HG02981 (cell line): Measurements from ENCODE around the gene BCR.

Experiments
- ATAC-seq: cut with Tn5 transposase; IDR thresholded peaks from one replicate; pipeline ENCODE4 v1.9.1; 2021; ENCODE audit warnings: mild to moderate bottlenecking, moderate library complexity; ENCODE audit not compliant: unreplicated experiment

Gene BCR

DNA sequence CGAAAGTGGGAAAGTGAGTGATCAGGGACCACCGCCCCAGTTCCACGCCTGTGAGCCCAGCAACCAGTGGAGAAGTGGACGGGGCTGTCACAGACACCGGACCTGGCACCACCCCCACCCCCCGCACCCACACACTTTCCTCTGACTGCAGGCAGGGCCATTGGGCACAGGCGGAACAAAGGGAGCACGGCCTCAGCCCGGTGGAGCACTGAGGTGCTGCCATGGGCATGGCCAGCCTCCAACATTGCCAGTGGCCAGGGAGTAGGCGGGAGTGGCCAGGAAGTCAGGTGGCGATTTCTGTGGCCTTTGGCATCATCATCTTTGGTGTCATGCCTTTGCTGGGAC, 78.5 kb downstream of the BCR start:
- no peak for ATAC-seq

- no peak for ATAC-seq
Observed at GRCh38 chr22:23259916-23260644, 79.8 kb downstream of the BCR start.

DNA sequence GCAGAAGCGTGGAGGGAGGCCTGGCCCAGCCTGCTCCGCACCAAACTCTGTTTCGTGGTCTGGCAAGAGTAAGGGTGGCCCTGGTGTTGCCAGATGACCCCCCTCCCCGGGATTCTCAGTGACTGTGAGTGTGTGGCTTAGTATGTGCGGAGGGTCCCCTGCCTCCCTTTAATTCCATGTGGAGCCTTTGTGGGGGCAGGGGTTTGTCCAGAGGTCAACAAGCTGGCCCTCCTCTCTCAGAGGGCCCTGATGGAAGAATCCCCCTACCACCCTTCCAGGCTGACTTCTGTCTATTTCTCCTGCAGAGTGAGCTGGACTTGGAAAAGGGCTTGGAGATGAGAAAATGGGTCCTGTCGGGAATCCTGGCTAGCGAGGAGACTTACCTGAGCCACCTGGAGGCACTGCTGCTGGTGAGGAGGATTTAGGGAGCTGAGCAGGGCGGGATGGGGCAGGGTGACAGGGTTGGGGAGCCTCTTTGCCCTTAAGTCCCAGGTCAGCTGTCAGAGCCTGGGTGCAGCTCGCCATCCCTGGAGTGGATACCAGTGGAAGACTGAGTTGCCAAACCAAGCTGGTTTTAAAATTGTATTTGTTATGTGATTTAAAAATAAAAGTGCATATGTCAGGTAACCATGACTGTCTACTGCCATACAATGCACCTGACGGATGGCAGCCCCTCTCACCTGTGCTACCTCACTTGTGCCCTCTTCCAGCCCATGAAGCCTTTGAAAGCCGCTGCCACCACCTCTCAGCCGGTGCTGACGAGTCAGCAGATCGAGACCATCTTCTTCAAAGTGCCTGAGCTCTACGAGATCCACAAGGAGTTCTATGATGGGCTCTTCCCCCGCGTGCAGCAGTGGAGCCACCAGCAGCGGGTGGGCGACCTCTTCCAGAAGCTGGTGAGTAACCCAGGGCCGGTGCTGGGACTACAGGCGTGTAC, 80.6 kb downstream of the BCR start:
- ATAC-seq: no peak

- ATAC-seq: no peak
Observed at GRCh38 chr22:23261900-23262450, 81.7 kb downstream of the BCR start.

- ATAC-seq: no peak
Observed at GRCh38 chr22:23262518-23263332, 82.4 kb downstream of the BCR start.

- no peak for ATAC-seq
Observed at GRCh38 chr22:23263651-23264555, 83.6 kb downstream of the BCR start.

DNA sequence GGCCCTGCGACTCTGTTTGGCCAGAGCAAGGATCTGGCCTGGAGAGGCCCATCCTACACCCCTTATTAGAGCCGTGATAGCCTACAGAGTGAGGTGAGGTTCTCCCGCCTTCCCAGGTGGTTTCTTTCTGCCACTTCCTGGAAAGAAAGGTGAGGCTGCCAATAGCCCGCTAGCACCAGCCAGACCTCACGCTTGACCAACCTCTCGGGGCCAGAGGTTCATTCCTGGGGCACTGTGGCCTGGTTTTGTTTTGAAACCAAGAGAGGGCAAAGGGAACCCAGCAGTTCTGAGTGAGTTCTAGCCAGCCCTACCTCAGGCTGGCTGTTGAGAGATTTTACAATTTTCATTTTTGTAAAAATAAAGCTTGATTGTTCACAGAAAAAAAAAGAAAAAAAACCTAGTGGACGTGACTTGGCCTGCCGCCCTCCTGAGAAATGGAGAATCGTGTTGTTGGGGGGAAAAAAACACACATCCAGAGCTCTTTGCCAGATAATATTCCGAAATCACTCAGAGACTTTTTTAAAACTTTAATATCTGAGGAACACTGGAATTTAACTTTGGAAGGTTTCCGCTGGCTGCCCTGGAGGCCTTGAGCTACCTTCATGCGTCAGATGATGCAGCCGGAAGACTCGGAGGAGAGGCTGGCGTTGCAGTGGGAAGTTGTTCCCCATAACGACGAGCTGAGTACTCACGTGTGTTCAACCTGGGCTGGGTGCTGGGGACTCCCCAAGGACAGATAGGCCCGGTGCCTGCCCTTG, 84.5 kb downstream of the BCR start:
- ATAC-seq: no peak

DNA sequence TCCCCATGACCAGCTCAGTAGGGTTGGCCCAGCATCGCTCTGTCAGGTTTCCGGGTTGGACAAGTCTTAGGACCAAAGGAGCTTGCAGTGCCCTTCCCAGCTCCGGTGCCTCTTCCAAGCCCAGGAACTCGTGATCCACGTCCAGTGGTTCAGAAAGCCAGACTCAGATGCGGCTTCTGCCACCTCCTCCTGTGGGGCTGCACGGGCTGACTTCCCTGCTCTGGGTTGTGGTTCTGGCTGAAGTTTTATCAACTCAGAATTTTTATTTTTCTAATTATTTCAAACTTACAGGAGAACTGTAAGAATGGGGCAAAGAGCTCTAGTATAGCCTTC, 85.0 kb downstream of the BCR start:
- no peak for ATAC-seq

DNA sequence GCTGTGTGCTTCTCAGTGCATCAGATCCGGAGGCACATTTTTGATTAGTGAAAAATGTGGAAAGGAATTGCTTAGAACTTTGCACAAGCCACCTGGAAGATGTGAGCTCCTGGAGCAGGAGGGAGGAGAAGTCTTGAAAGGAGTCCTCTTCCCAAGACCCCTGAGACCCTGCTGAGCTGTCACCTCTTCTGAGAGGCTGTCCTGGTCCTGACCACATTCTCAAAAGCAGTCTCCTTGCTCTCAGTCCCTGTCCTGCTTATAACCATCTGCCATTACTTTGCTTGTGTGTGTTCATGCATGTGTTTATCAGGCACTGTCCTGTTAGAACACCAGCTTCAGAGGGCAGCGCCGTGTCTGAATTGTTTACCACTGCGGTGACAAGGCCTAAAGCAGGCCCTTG, 86.5 kb downstream of the BCR start:
- no peak for ATAC-seq

GRCh38 chr22:23267226-23268043, 87.1 kb downstream of the BCR start:
- no peak for ATAC-seq

DNA sequence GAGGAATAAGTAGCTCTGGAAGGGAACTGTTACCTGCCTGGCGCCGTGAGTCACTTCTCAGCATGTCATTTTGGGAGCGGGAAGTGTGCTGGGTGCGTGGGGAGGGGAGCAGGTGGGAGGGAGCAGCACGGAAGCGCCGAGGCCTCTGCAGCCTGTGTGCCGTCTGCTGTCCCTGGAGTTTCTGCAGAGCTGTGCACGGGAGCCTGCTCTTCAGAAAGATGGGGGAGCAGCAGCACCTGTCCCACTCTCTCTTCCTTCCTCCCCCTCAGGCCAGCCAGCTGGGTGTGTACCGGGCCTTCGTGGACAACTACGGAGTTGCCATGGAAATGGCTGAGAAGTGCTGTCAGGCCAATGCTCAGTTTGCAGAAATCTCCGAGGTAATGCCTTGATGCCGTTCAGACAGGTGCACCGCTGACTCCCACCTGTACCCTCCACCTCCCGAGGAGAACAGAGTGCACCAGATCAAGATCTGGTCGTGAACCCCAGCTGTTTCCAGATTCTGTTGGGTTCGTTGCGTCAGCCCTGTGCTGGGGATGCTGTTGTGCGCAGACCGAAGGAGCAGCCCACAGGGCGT, 87.9 kb downstream of the BCR start:
- ATAC-seq: no peak

GRCh38 chr22:23268877-23269276, 88.6 kb downstream of the BCR start:
- ATAC-seq: no peak

- ATAC-seq: no peak
Observed at GRCh38 chr22:23269441-23270211, 89.3 kb downstream of the BCR start.

- ATAC-seq: no peak
Observed at GRCh38 chr22:23270212-23270733, 90.0 kb downstream of the BCR start.

DNA sequence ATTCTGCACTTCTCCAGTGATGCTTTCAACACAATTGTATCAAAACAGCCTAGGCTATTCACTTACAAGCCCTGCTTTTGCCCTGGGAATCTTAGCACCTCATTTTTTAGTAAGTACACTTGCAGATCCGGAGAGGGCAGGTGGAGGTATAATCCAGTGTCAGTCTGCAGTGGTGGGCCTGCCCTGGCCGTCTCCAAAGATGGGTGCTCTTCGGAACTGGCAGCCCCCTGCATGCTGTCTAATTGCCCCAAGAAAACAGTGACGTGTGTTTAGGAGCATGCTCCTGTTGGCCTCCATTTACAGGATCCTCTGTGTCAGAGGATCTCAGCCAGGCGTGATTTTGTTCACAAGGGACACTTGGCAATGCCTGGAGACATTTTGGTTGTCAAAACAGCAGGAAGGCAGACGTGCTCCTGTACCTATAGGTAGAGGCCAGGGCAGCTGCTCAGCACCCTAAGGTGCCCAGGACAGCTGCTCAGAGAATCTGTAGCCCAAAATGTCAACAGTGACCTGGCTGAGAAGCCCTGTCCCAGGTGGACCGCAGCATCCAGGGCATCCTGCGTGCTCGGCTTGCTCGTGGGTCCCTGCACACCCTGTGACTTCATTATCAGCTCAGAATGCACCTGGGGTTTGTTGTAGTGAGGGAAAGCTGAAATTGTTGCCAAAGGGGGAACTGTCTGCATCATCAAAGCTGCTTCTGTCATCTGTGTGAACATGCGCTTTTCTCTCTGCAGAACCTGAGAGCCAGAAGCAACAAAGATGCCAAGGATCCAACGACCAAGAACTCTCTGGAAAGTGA, 90.7 kb downstream of the BCR start:
- ATAC-seq: no peak

DNA sequence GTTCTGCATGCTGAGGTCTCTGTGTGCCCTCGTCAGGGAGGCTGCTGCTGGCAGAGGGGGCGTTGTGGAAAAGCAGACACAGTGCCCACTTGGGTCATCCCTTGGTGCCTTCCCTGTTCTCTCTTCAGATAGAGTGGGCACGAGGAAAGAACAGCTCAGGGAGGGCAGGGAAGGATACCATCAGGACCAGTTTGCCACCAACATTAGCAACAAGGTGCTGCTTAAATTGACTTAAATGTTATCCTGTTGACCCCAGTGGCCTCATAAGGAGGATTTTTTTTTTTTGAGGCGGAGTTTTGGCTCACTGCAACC, 91.2 kb downstream of the BCR start:
- ATAC-seq: no peak

- ATAC-seq: no peak
Observed at GRCh38 chr22:23272371-23272770, 92.1 kb downstream of the BCR start.
